BJ (cell line): ENCODE results near the gene NAP1L4. TPM values are rescaled to one million over a fixed set of nuclear protein-coding genes. Genes with fewer than 3 reads are reported as not detected.

Source experiments
- CTCF ChIA-PET: fragments of 350-600 bp; formaldehyde crosslinking; extraction: SDS; loops from one replicate; lab custom pipeline; 2021; ENCODE audit warnings: antibody characterized with exemption, inconsistent platforms; lab: Yijun Ruan, JAX
- POLR2A ChIA-PET: fragments of 300-600 bp; sonication (Branson Sonifier 250); formaldehyde crosslinking; extraction: SDS; loops from one replicate; lab custom pipeline; 2021; ENCODE audit warnings: antibody characterized with exemption; lab: Charles Lee
- DNase-seq: peaks from one replicate; pipeline ENCODE4 v3.0.0-alpha.2; 2011; ENCODE audit warnings: low read depth
- H3K27me3 ChIP-seq: 2 replicates; pipeline ENCODE4 v1.6.0; 2011; ENCODE audit warnings: low read length; ENCODE audit not compliant: control insufficient read depth, insufficient read depth
- H3K36me3 ChIP-seq: 2 replicates; pipeline ENCODE4 v1.5.1; 2011; ENCODE audit warnings: low read length; ENCODE audit not compliant: control insufficient read depth, insufficient read depth
- H3K4me3 ChIP-seq: 2 replicates; pipeline ENCODE4 v1.5.1; 2011; ENCODE audit warnings: low read depth, mild to moderate bottlenecking, control low read depth, low read length
- CTCF ChIP-seq: IDR thresholded peaks from 2 replicates; pipeline ENCODE4 v1.5.1; 2011; ENCODE audit warnings: low read depth, mild to moderate bottlenecking, control low read depth, inconsistent platforms, low read length, moderate library complexity; ENCODE audit not compliant: insufficient read depth
- polyA plus RNA-seq: library from polyadenylated mRNA; depleted of rRNA; stranded (reverse); fragments of >200 nt; gene quantifications from 2 replicates; pipeline ENCODE4 v1.2.3, GENCODE V29; 2011

NAP1L4 gene
- polyA plus RNA-seq, 1 experiment: 65.1 TPM

GRCh38 chr11:3022982-3023381 is 30.9 kb upstream of the NAP1L4 start:
- ChIA-PET POLR2A (no interaction called here), CTCF (interaction anchor here (0.6 to 7.7 kb wide), 10 partner anchors 13 to 490 kb away, joined by 3 to 55 read pairs (median 3); no protein-coding TSS in a partner anchor)
- Histone ChIP-seq H3K36me3 (peaks cover 44% of the 10 kb centered on the region), H3K27me3 (no peaks in the 10 kb centered on the region), H3K4me3 (no peak overlapping the region)
- TF ChIP-seq CTCF: no peak
- peak; percentile 45 for DNase-seq

- CTCF ChIA-PET: interaction anchor here (0.6 to 7.7 kb wide), 10 partner anchors 14 to 490 kb away, joined by 3 to 55 read pairs (median 3); no protein-coding TSS in a partner anchor
- no peak for TF ChIP-seq CTCF
- POLR2A ChIA-PET: no interaction called here
- DNase-seq: no peak
- H3K36me3 ChIP-seq: peaks cover 44% of the 10 kb centered on the region
- no peaks in the 10 kb centered on the region for H3K27me3 ChIP-seq
- no peak overlapping the region for H3K4me3 ChIP-seq
Observed at GRCh38 chr11:3022300-3022967, 30.3 kb upstream of the NAP1L4 start.

- Histone ChIP-seq H3K36me3 (peaks cover 42% of the 10 kb centered on the region), H3K27me3 (no peaks in the 10 kb centered on the region), H3K4me3 (no peak overlapping the region)
- ChIA-PET CTCF (interaction anchor here (1.2 to 3.4 kb wide), 4 partner anchors 10 to 488 kb away, joined by 3 to 10 read pairs (median 4); no protein-coding TSS in a partner anchor), POLR2A (no interaction called here)
- TF ChIP-seq CTCF: peak; percentile 40
- no peak for DNase-seq
Observed at GRCh38 chr11:3021125-3021524, 29.0 kb upstream of the NAP1L4 start.

- no peaks in the 10 kb centered on the region for H3K27me3 ChIP-seq
- no peak for TF ChIP-seq CTCF
- H3K36me3 ChIP-seq: peaks cover 47% of the 10 kb centered on the region
- H3K4me3 ChIP-seq: no peak overlapping the region
- ChIA-PET POLR2A (no interaction called here), CTCF (no interaction called here)
- no peak for DNase-seq
Observed at GRCh38 chr11:3020011-3020410, 27.9 kb upstream of the NAP1L4 start.

GRCh38 chr11:3018596-3018995 is 26.5 kb upstream of the NAP1L4 start:
- H3K27me3 ChIP-seq: no peaks in the 10 kb centered on the region
- no peak for DNase-seq

More at GRCh38 chr11:3018596-3018995, 26.5 kb upstream of the NAP1L4 start:
- peaks cover 51% of the 10 kb centered on the region for H3K36me3 ChIP-seq
- TF ChIP-seq CTCF: no peak
- POLR2A ChIA-PET: no interaction called here
- CTCF ChIA-PET: no interaction called here
- no peak overlapping the region for H3K4me3 ChIP-seq
